NCI-H2107 (cell line): ENCODE measurements around the gene DIO1.

ENCODE experiments used
- DNase-seq: peaks from one replicate; lab custom pipeline; 2025; lab: John Stamatoyannopoulos, UW

The DIO1 gene

GRCh38 chr1:53942127-53942957, 48.4 kb downstream of the DIO1 start:
- DNase-seq, result no peak

GRCh38 chr1:53943090-53943489, 49.1 kb downstream of the DIO1 start:
- no peak for DNase-seq

GRCh38 chr1:53943490-53944043, 49.6 kb downstream of the DIO1 start:
- no peak for DNase-seq

- DNase-seq, result no peak
Observed at GRCh38 chr1:53944469-53945182, 50.6 kb downstream of the DIO1 start.

GRCh38 chr1:53945183-53945432, 51.1 kb downstream of the DIO1 start:
- no peak for DNase-seq

- peak; percentile 98 for DNase-seq
Observed at GRCh38 chr1:53945433-53946251, 51.7 kb downstream of the DIO1 start, which contains the start of gene IFT25. Gene IFT25, minus strand, starts transcription at chr1:53945699. Its CDS starts 5,617 bp downstream, at chr1:53940082.

- peak; percentile 94 for DNase-seq
Observed at GRCh38 chr1:53946252-53947171, 52.5 kb downstream of the DIO1 start, which contains the start of gene LRRC42. Gene LRRC42, plus strand, starts transcription at chr1:53946350. Its CDS starts 5,650 bp downstream, at chr1:53952000.

- DNase-seq, result no peak
Observed at GRCh38 chr1:53947172-53947907, 53.4 kb downstream of the DIO1 start.

- no peak for DNase-seq
Observed at GRCh38 chr1:53948291-53948690, 54.3 kb downstream of the DIO1 start.

- DNase-seq, result no peak
Observed at GRCh38 chr1:53949023-53949990, 55.3 kb downstream of the DIO1 start.

GRCh38 chr1:53951697-53952096, 57.7 kb downstream of the DIO1 start:
- DNase-seq, result no peak

GRCh38 chr1:53954128-53954527, 60.1 kb downstream of the DIO1 start:
- DNase-seq, result no peak

GRCh38 chr1:53956308-53957168, 62.6 kb downstream of the DIO1 start:
- DNase-seq, result no peak

- no peak for DNase-seq
Observed at GRCh38 chr1:53957194-53957818, 63.3 kb downstream of the DIO1 start.

- no peak for DNase-seq
Observed at GRCh38 chr1:53959664-53960250, 65.8 kb downstream of the DIO1 start.
